HG02970 (cell line): ENCODE results near the gene TSNAXIP1.
A peak's percentile ranks its signal among the peaks of the same experiment; 100 is the strongest.
"Not testable (repeated sequence)": the region's sequence is repeated elsewhere in the genome, so short reads cannot be mapped to it uniquely, and the experiment has no call there.

Source experiments
- ATAC-seq: cut with Tn5 transposase; IDR thresholded peaks from one replicate; pipeline ENCODE4 v1.9.1; 2021; ENCODE audit warnings: mild to moderate bottlenecking, moderate library complexity, moderate number of reproducible peaks; ENCODE audit not compliant: unreplicated experiment, low FRiP score

The TSNAXIP1 gene

GRCh38 chr16:67857547-67858233, 51.0 kb downstream of the TSNAXIP1 start:
- ATAC-seq: no peak

- ATAC-seq: no peak
Observed at GRCh38 chr16:67858500-67858899, 51.8 kb downstream of the TSNAXIP1 start.

GRCh38 chr16:67860589-67861398, 54.1 kb downstream of the TSNAXIP1 start:
- no peak for ATAC-seq

GRCh38 chr16:67861877-67862276, 55.2 kb downstream of the TSNAXIP1 start:
- no peak for ATAC-seq

- ATAC-seq: no peak
Observed at GRCh38 chr16:67862623-67863583, 56.2 kb downstream of the TSNAXIP1 start.

GRCh38 chr16:67864044-67864443, 57.4 kb downstream of the TSNAXIP1 start:
- ATAC-seq: not testable (repeated sequence)

GRCh38 chr16:67864594-67864993, 57.9 kb downstream of the TSNAXIP1 start:
- ATAC-seq: no peak

- no peak for ATAC-seq
Observed at GRCh38 chr16:67865318-67865717, 58.6 kb downstream of the TSNAXIP1 start.

GRCh38 chr16:67868290-67868689, 61.6 kb downstream of the TSNAXIP1 start:
- ATAC-seq: no peak

- ATAC-seq: no peak
Observed at GRCh38 chr16:67869653-67870052, 63.0 kb downstream of the TSNAXIP1 start.

- no peak for ATAC-seq
Observed at GRCh38 chr16:67871256-67871655, 64.6 kb downstream of the TSNAXIP1 start.

GRCh38 chr16:67872131-67872630, 65.5 kb downstream of the TSNAXIP1 start:
- no peak for ATAC-seq

- peak; percentile 86 for ATAC-seq
Observed at GRCh38 chr16:67872631-67873434, 66.1 kb downstream of the TSNAXIP1 start, which contains the start of gene EDC4. Gene EDC4 (plus strand): TSS chr16:67873052. CDS start chr16:67873262, 210 bp downstream.

GRCh38 chr16:67873435-67874370, 67.0 kb downstream of the TSNAXIP1 start:
- no peak for ATAC-seq

- no peak for ATAC-seq
Observed at GRCh38 chr16:67874372-67874771, 67.7 kb downstream of the TSNAXIP1 start.

GRCh38 chr16:67877064-67877463, 70.4 kb downstream of the TSNAXIP1 start:
- ATAC-seq: no peak
